Activated CD8-positive, alpha-beta T cell treated with anti-CD3 and anti-CD28 coated beads, Interleukin-2, amount 10 ng/mL, durations not matched to agents 7 days and 5 days (primary cell): ENCODE measurements around the gene CNTN2. TPM values are rescaled to one million over a fixed set of nuclear protein-coding genes. Genes with fewer than 3 reads are reported as not detected.

Experiments
- ATAC-seq: fragments of 150-1000 bp; cut with Tn5 transposase; one replicate; pipeline ENCODE4 v1.10.0; 2021; ENCODE audit warnings: moderate library complexity
- CTCF ChIA-PET: fragments of 350-600 bp; sonication (Branson Sonifier 250); formaldehyde crosslinking; loops from one replicate; lab custom pipeline; 2021; ENCODE audit warnings: antibody characterized with exemption; lab: Charles Lee
- POLR2A ChIA-PET: fragments of 350-600 bp; sonication (Branson Sonifier 250); formaldehyde crosslinking; loops from one replicate; lab custom pipeline; 2021; ENCODE audit warnings: antibody characterized with exemption; lab: Charles Lee
- DNase-seq: peaks from one replicate; pipeline ENCODE4 v3.0.0-alpha.2; 2020
- H3K27ac Mint-ChIP-seq: one replicate; pipeline ENCODE4 v1.8.0; 2021; ENCODE audit warnings: mild to moderate bottlenecking, mixed read lengths
- H3K27me3 Mint-ChIP-seq: one replicate; pipeline ENCODE4 v1.8.0; 2021; ENCODE audit warnings: low read depth, mixed read lengths
- H3K36me3 Mint-ChIP-seq: one replicate; pipeline ENCODE4 v1.8.0; 2021; ENCODE audit warnings: low read depth, mixed read lengths
- H3K4me1 Mint-ChIP-seq: one replicate; pipeline ENCODE4 v1.8.0; 2021; ENCODE audit warnings: low read depth, mixed read lengths
- H3K4me3 Mint-ChIP-seq: one replicate; pipeline ENCODE4 v1.8.0; 2021; ENCODE audit warnings: mild to moderate bottlenecking, mixed read lengths
- H3K9me3 Mint-ChIP-seq: one replicate; pipeline ENCODE4 v1.8.0; 2022; ENCODE audit warnings: mixed read lengths; ENCODE audit not compliant: insufficient read depth
- total RNA-seq, 2 experiments: library from RNA; stranded (reverse); gene quantifications; one replicate each; pipeline ENCODE4 v1.2.3, GENCODE V29; 2021

Gene CNTN2
- total RNA-seq, 2 experiments from 2014 or later: not detected

DNA sequence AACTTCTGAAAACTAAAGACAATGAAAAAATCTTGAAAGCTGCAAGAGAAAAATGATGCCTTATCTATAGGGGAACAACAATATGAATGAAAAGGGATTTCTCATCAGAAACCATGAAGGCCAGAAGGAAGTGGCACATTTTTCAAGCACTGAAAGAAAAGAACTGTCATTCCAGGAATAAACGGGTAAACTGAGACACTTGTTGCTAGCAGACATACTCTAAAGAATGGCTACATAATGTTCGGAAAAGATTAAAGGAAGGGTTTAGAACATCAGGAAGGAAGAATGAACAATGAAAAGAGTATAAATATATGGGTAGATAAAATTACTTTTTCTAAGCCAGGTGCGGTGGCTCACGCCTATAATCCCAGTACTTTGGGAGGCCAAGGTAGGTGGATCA is 64.3 kb downstream of the CNTN2 start:
- no peak overlapping the region for H3K4me3 Mint-ChIP-seq
- ChIA-PET POLR2A (no interaction called here), CTCF (no interaction called here)
- H3K27me3 Mint-ChIP-seq: no peaks in the 10 kb centered on the region
- H3K9me3 Mint-ChIP-seq: no peaks in the 10 kb centered on the region
- ATAC-seq: no peak
- no peak for DNase-seq
- H3K36me3 Mint-ChIP-seq: peaks cover 41% of the 10 kb centered on the region
- H3K4me1 Mint-ChIP-seq: no peaks in the 10 kb centered on the region
- H3K27ac Mint-ChIP-seq: no peak overlapping the region

DNA sequence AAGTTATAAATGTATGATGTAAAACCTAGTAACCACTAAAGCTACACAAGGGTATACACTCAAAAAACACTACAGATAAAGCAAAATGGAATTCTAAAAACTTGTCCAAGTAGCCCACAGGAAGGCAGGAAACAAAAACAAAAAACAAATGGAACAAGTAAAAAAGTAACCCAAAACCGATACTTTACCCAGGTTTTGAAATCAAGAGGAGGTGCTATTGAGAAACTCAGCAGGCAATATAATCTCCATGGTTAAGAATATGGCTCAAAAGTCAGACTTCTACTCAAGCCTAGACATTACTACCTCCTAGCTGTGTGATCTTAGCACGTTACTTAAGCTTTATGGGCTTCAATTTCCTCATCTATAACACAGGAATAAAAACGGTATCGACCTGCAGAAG is 65.5 kb downstream of the CNTN2 start:
- peaks cover 37% of the 10 kb centered on the region for H3K36me3 Mint-ChIP-seq
- ChIA-PET CTCF (interaction anchor here (0.8 to 3.1 kb wide), 6 partner anchors 12 to 245 kb away, joined by 3 to 10 read pairs (median 4); partner anchors contain the start of gene RBBP5), POLR2A (interaction anchor here (0.7 kb wide), 1 partner anchor 633 kb away, joined by 3 read pairs; no protein-coding TSS in a partner anchor)
- DNase-seq (no peak), ATAC-seq (no peak)
- H3K9me3 Mint-ChIP-seq: no peaks in the 10 kb centered on the region
- H3K4me1 Mint-ChIP-seq: no peaks in the 10 kb centered on the region
- H3K27me3 Mint-ChIP-seq: no peaks in the 10 kb centered on the region
- H3K4me3 Mint-ChIP-seq: no peak overlapping the region
- H3K27ac Mint-ChIP-seq: no peak overlapping the region

DNA sequence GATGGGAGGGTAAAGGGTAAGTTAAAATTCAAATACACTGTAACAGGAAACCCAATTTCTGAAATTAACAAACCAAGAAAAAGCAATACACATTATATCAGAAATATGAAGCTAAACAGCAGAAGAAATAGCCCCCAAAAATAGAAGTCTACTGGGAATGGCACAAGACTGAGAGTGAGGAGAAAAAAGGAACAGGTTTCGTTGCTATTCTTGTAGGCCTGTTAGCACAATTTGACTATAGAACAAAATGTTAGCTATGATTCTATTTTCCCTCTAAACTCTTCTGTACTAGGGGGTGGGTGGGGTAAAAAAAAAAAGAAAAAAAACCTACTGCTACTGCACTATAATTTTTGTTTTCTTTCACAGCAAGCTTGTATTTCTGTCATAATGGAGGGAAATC is 66.3 kb downstream of the CNTN2 start:
- Mint-ChIP-seq H3K36me3 (peaks cover 36% of the 10 kb centered on the region), H3K27me3 (no peaks in the 10 kb centered on the region), H3K4me3 (no peak overlapping the region), H3K27ac (no peak overlapping the region), H3K4me1 (no peaks in the 10 kb centered on the region), H3K9me3 (no peaks in the 10 kb centered on the region)
- POLR2A ChIA-PET: interaction anchor here (0.7 to 1.8 kb wide), 2 partner anchors 10 to 12 kb away, joined by 3 to 6 read pairs; partner anchors contain the start of gene RBBP5
- no peak for ATAC-seq
- DNase-seq: no peak
- CTCF ChIA-PET: interaction anchor here (0.8 to 3.1 kb wide), 9 partner anchors 9 to 245 kb away, joined by 3 to 10 read pairs (median 4); partner anchors contain the start of gene RBBP5

DNA sequence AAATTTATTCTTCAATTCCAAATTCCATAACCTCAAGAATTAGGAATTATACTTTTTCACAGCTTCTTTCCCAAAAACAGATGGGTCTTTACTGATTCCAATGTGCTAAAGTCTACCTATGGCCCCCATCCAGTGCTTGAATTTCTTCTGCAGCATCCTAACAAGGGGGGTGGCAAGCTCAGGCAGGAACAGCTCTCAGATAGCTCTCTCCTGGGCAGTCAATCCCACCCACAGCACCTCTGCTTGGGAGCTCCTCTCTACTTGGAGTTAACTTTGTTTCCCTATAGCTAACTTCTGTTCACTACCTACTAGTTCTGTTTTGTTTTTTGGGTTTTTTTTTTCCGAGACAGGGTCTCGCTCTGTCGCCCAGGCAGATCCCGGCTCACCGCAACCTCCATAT is 66.7 kb downstream of the CNTN2 start:
- no peaks in the 10 kb centered on the region for H3K9me3 Mint-ChIP-seq
- H3K36me3 Mint-ChIP-seq: peaks cover 35% of the 10 kb centered on the region
- POLR2A ChIA-PET: interaction anchor here (0.7 to 1.8 kb wide), 2 partner anchors 11 to 12 kb away, joined by 3 to 6 read pairs; partner anchors contain the start of gene RBBP5

DNA sequence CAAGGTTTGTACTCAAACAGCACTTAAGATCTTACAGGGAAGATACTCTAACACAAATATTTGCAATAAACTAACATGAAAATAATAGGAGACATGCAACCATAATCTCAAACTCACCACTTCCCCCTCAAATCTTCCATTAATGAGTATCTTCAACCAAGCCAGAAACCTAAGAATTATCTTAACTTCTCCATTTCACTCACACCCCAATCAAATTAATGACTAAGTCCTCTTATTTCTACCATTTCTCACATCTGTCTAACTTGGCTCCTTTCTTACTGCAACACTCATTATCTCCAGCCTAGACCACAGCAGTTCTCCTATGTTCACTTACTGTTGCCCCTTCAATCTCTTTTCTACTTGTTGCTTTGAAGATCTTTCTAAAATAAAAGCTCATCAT is 68.3 kb downstream of the CNTN2 start:
- Mint-ChIP-seq H3K4me3 (no peak overlapping the region), H3K36me3 (peaks cover 28% of the 10 kb centered on the region), H3K27ac (no peak overlapping the region), H3K4me1 (no peaks in the 10 kb centered on the region), H3K9me3 (no peaks in the 10 kb centered on the region), H3K27me3 (no peaks in the 10 kb centered on the region)
- POLR2A ChIA-PET: interaction anchor here (1.3 kb wide), 1 partner anchor 10 kb away, joined by 4 read pairs; the partner anchor contains the start of gene RBBP5
- CTCF ChIA-PET: no interaction called here
- DNase-seq (no peak), ATAC-seq (no peak)

More for the DNA sequence above, 66.7 kb downstream of the CNTN2 start:
- Mint-ChIP-seq H3K4me3 (no peak overlapping the region), H3K4me1 (no peaks in the 10 kb centered on the region), H3K27ac (no peak overlapping the region), H3K27me3 (no peaks in the 10 kb centered on the region)
- ATAC-seq: no peak
- CTCF ChIA-PET: interaction anchor here (1.0 to 3.1 kb wide), 8 partner anchors 9 to 164 kb away, joined by 3 to 10 read pairs (median 4); partner anchors contain the start of gene RBBP5
- DNase-seq: no peak

DNA sequence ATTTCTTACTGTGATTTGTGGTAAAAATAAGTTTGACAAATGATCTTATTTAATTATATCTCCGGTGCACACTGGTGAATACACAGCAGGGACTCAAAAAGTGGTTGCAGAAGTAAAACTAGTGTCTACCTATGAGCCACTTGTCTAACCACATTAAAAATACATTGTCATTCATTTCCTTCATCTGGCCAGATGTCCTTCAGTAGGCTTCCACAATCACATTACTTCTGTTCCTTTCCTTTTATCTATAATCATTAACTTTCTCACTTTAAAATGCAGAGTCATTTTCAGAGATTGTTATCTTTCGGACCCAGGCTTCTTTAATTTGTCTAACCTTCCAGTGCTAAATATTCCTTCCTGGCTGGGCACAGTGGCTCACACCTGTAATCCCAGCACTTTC is 75.7 kb downstream of the CNTN2 start:
- no peak overlapping the region for H3K4me3 Mint-ChIP-seq
- DNase-seq (no peak), ATAC-seq (no peak)
- no peaks in the 10 kb centered on the region for H3K9me3 Mint-ChIP-seq
- ChIA-PET CTCF (interaction anchor here (1.9 to 5.4 kb wide), 2 partner anchors 9 to 110 kb away, joined by 4 to 44 read pairs; partner anchors contain the start of gene TMCC2), POLR2A (no interaction called here)
- no peaks in the 10 kb centered on the region for H3K27me3 Mint-ChIP-seq
- peaks cover 26% of the 10 kb centered on the region for H3K36me3 Mint-ChIP-seq
- peaks cover 42% of the 10 kb centered on the region for H3K4me1 Mint-ChIP-seq
- H3K27ac Mint-ChIP-seq: no peak overlapping the region

DNA sequence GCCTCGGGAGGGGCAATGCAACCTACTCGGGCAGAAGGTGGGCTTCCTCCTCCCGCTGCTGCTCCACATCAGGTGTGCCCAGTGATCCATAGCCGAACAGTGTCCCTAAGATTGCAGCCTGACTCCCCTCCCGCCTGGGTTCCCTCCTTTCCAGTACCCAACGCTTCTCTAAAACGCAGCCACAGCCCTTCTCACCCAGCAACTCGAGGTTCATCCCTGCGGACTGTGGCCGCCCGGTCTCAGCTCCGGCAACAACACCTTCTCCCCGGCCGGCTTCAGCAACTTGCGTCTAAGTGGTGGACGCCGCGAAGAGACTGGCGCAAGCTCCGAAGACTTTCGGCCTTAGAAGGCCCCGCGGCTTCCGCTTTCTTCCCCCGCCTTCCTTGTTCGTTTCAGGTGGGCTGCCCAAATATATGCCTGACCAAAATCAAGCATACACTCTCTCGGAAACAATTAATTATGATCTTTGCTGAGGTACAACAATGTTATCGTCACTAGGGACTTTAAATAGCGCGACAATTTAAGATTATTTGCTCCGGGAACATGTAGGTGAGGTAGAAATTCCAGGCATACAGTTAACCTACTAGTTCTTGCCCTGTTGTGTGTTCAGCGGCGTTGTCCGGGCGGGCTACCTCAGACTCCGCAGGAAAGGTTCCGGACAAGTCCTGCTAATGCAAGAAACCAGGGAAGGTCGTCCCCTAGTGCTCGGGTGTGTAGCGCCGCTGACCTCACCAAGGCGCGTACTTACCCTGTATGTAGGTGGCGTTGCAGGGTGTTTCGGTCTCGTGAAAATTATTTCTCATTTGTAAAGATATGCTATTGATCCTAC is 78.9 kb downstream of the CNTN2 start, which contains the start of gene RBBP5:
TSS of gene RBBP5 (minus strand) at position 319 of the 829 bp plus-strand sequence. CDS start at position 214, 105 bp downstream.
- Mint-ChIP-seq H3K4me3 (peak within 1 kb of the TSS; percentile 96), H3K4me1 (peaks cover 39% of the 10 kb centered on the region), H3K36me3 (peaks cover 14% of the 10 kb centered on the region)

DNA sequence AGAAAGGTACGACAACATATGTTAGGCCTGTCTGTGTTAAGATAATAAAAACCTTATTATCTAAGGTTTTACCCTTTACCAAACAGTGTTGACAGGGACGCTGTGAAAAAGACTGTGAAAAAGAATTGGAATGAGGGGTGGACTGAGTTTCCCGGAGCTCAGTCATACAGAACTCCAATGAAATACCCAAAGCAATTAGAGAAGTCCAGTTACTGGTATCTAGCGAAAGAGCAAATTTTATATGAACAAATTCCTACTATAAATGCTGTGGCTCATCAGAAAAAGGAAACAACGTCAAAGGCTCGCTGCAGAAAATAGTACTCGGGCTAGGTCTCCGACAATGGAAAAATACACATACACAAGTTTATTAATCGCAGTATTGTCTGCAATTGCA is 79.5 kb downstream of the CNTN2 start:
- DNase-seq: no peak
- peak overlapping the region; percentile 99 for H3K27ac Mint-ChIP-seq
- peak overlapping the region; percentile 96 for H3K4me3 Mint-ChIP-seq

More for the DNA sequence above, 78.9 kb downstream of the CNTN2 start, which contains the start of gene RBBP5:
- peak; percentile 98 for ATAC-seq
- H3K9me3 Mint-ChIP-seq: no peaks in the 10 kb centered on the region
- no peaks in the 10 kb centered on the region for H3K27me3 Mint-ChIP-seq
- peak; percentile 96 for DNase-seq
- ChIA-PET CTCF (interaction anchor here (0.6 to 5.4 kb wide), 24 partner anchors 9 to 315 kb away, joined by 3 to 46 read pairs (median 4); partner anchors contain the start of genes DSTYK and TMCC2), POLR2A (interaction anchor here (0.6 to 1.6 kb wide), 10 partner anchors 10 to 134 kb away, joined by 3 to 8 read pairs (median 4); partner anchors contain the start of gene DSTYK)
- peak within 1 kb of the TSS; percentile 99 for H3K27ac Mint-ChIP-seq

DNA sequence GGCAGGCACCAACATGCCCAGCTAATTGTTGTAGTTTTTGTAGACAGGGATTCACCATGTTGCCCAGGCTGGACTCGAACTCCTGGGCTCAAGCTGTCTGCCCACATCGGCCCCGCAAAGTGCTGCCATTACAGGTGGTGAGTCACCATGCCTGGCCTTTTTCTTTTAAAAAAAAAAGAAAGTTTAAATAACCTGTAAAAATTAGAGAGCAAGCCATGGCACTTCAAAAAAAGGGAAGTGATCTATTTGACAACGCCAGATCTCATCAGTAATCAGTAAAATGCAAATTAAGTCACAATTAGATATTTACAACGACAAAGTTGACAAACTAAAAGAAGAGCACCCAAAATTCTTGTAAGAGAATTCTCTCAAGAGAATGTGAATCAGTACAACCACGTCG is 81.7 kb downstream of the CNTN2 start:
- ATAC-seq (no peak), DNase-seq (no peak)
- H3K4me1 Mint-ChIP-seq: peaks cover 29% of the 10 kb centered on the region
- peaks cover 7% of the 10 kb centered on the region for H3K36me3 Mint-ChIP-seq
- H3K9me3 Mint-ChIP-seq: no peaks in the 10 kb centered on the region
- CTCF ChIA-PET: interaction anchor here (5.1 kb wide), 1 partner anchor 16 kb away, joined by 46 read pairs; no protein-coding TSS in a partner anchor
- POLR2A ChIA-PET: no interaction called here
- no peaks in the 10 kb centered on the region for H3K27me3 Mint-ChIP-seq
- no peak overlapping the region for H3K27ac Mint-ChIP-seq
- H3K4me3 Mint-ChIP-seq: no peak overlapping the region

More for the DNA sequence above, 79.5 kb downstream of the CNTN2 start:
- H3K27me3 Mint-ChIP-seq: no peaks in the 10 kb centered on the region
- ATAC-seq: no peak
- peaks cover 14% of the 10 kb centered on the region for H3K36me3 Mint-ChIP-seq
- peaks cover 39% of the 10 kb centered on the region for H3K4me1 Mint-ChIP-seq
- POLR2A ChIA-PET: interaction anchor here (0.7 to 1.5 kb wide), 5 partner anchors 19 to 632 kb away, joined by 3 to 4 read pairs (median 3); partner anchors contain the start of gene NUAK2
- no peaks in the 10 kb centered on the region for H3K9me3 Mint-ChIP-seq
- CTCF ChIA-PET: interaction anchor here (0.9 to 5.4 kb wide), 15 partner anchors 10 to 316 kb away, joined by 3 to 46 read pairs (median 5); partner anchors contain the start of genes DSTYK and TMCC2

DNA sequence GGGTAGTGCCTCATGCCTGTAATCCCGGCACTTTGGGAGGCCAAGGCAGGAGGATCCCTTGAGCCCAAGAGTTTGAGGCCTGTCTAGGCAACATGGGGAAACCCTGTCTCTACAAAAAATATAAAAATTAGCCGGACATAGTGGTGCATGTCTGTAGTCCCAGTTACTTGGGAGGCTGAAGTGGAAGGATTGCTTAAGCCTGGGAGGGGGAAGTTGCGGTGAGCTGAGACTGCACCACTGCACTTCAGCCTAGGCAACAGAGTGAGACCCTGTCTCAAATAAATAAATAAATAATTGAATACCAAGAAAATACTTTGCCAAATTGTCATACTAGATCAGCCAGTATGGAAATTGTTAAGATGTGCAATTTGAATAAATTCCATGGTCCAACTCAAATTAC is 84.6 kb downstream of the CNTN2 start:
- Mint-ChIP-seq H3K27me3 (no peaks in the 10 kb centered on the region), H3K27ac (no peak overlapping the region), H3K9me3 (no peaks in the 10 kb centered on the region), H3K4me1 (peaks cover 9% of the 10 kb centered on the region), H3K4me3 (no peak overlapping the region), H3K36me3 (no peaks in the 10 kb centered on the region)
- no peak for ATAC-seq
- CTCF ChIA-PET: interaction anchor here (1.1 to 2.8 kb wide), 2 partner anchors 14 to 102 kb away, joined by 3 to 11 read pairs; no protein-coding TSS in a partner anchor
- POLR2A ChIA-PET: no interaction called here
- no peak for DNase-seq
